ENCODE measurements around the gene MUC5B.
A peak's percentile ranks its signal among the peaks of the same experiment; 100 is the strongest.

The MUC5B gene

DNA sequence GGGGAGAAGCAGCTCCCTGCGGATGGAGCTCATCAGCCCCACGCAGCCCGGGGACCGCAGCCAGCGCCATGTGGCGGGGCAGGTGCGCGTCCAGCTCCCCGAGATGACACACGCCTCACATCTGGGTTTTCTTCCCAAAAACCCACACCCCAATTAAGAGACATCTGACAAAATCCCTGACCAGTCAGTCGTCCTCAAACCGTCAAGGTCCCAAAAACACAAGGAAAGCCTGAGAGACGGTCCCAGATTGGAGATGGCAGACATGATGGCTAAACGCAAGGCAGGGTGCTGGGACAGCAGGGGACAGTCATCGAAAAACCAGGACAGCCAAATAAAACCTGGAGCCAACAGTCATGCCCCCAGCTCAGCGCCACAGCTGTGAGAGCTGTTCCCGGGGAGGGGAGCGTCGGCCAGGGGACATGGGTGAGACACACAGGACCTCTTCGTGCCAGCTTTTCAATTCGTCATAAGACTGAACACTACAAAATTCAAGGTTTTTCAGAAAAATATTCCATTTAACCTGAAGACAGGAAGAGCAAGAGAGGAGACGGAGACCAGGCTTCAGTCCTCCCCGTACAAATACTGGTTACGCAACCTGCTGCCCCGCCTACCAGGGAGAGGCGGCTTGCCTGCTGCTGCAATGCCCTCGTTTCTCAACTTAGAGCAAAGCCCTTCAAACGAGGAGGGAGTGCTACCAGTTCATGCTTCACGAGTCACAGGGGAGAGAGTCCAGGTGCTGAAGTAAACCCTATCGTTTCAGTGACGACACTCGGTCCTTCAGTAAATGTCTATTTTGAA lies 76.0 kb downstream of the MUC5B start:
- DNase-seq: peak; percentile 53 to 95 (median 81)
- intact Hi-C loops (cut with DNase I): no loop called here

DNA sequence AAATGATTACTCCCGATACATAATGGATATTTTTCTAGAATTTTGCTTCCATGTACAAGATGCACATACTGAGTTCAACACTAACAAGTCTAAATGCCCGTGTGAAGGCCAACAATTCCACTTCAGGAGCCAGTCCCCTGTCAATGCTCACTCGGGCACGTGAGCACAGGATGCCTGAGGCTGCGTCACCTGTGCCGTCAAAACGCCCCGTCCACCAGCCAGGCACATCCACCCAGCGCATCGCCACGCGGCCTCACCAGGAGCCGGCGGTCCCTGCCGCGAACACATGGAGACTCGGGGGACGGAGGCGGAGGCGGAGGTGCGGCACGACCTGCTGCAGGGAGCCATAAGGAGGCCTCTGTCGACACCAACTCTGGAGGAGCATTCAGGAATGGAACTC lies 76.8 kb downstream of the MUC5B start:
- DNase-seq: peak in 11 of 42 donors; percentile 15 to 56 (median 39)
- intact Hi-C loops (cut with DNase I): loop anchor here (10.0 kb wide), 1 partner anchor 215 kb away; no protein-coding TSS in a partner anchor

- intact Hi-C loops (cut with DNase I): loop anchor here (10.0 kb wide), 1 partner anchor 215 kb away; no protein-coding TSS in a partner anchor
- DNase-seq: peak in 6 of 42 donors; percentile 16 to 43 (median 30)
Measured at GRCh38 chr11:1300121-1300520, 77.3 kb downstream of the MUC5B start.

DNA sequence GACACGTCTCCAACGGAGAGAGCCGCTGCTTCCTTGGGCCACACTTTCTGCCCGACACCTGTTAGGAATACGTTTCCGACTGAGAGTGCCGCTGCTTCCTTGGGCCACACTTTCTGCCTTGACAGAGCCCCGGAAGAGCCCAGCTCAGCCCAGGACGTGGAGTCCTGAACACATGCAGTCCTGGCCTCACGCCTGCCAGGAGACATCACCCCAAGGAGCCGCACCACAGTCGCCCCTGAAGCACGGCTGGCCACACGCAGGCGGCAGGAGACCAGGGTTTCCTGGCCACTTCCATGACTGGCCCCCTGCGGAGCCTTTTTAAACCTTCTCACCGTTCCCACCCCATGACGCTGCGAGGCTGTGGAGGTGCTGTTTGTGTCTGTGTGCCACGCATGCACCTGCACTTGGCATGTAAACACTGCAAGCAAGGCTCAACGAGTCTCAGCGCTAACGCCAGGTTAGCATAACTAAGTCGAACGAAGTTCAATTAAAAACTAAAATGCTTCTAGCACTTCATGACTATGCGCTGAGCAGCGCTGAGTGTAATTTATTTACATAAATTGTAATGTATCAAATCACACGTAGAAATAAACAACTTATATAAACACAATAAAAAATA lies 77.8 kb downstream of the MUC5B start:
- intact Hi-C loops (cut with DNase I): loop anchor here (10.0 kb wide), 1 partner anchor 214 kb away; no protein-coding TSS in a partner anchor
- peak in 4 of 42 donors; percentile 11 to 41 (median 36) for DNase-seq

DNA sequence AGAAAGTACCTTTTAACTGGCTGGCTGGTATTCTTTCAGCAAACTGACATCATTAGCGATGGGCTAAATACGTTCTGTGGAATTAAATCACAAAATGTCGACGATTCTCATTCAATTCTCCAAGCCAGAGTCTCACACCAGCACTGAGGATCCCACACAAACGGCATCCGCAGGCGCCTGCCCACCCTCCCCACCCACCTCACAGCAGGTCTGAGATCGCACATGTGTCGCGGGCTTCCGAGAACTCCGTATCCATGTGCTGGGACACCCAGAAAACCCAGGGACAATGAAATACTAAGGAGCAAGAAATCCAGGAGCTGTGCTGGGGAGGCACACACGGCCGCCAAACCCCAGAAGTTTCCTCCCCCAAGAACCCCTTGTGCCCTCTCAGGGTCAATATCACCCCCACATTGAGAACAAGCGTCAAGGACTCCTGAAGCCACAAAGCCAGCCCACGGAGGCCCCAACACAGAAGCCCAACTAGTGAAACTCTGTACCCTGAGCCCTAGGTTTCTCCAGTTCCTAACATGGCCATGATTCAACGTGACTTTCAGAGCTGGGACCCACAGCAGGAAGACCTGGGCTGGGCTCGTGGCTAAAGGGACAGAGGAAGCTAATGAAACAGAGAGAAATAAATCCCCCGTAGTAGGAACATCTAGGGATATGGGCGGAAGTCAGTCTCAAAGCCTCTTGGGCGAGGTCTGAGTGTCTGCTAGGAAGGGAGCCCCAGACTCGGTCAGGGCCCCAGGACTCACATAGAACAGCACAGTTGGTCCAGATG lies 78.5 kb downstream of the MUC5B start:
- intact Hi-C loops (cut with DNase I): loop anchor here (10.0 kb wide), 1 partner anchor 213 kb away; no protein-coding TSS in a partner anchor
- peak in 3 of 42 donors; percentile 12 to 41 (median 35) for DNase-seq

DNA sequence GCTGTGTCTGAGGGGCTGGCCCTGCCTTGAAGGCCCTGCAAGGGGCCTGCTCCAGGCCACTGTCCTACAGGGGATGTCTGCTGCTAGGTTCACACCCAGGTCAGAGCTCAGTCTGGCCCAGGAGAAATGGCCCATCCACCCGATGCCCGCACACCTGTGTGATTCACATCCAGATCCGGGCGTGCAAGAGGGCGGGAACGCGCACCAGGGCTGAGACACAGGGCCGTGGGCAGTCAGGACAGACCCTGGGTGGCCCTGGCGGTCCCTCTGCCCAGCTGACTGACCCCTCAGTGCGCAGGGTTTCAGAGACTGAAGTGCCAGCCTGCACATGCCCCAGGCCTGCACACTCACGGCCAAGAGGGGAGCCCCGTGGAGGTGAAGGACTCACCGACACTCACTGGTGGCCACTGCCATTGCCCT lies 79.2 kb downstream of the MUC5B start:
- intact Hi-C loops (cut with DNase I): loop anchor here (10.0 kb wide), 1 partner anchor 213 kb away; no protein-coding TSS in a partner anchor

GRCh38 chr11:1302461-1303125 lies 79.7 kb downstream of the MUC5B start:
- intact Hi-C loops (cut with DNase I): loop anchor here (10.0 kb wide), 1 partner anchor 212 kb away; no protein-coding TSS in a partner anchor
- DNase-seq: peak in 3 of 42 donors; percentile 14 to 39 (median 36)

More for the DNA sequence above, 79.2 kb downstream of the MUC5B start:
- DNase-seq: peak in 3 of 42 donors; percentile 16 to 40 (median 34)

DNA sequence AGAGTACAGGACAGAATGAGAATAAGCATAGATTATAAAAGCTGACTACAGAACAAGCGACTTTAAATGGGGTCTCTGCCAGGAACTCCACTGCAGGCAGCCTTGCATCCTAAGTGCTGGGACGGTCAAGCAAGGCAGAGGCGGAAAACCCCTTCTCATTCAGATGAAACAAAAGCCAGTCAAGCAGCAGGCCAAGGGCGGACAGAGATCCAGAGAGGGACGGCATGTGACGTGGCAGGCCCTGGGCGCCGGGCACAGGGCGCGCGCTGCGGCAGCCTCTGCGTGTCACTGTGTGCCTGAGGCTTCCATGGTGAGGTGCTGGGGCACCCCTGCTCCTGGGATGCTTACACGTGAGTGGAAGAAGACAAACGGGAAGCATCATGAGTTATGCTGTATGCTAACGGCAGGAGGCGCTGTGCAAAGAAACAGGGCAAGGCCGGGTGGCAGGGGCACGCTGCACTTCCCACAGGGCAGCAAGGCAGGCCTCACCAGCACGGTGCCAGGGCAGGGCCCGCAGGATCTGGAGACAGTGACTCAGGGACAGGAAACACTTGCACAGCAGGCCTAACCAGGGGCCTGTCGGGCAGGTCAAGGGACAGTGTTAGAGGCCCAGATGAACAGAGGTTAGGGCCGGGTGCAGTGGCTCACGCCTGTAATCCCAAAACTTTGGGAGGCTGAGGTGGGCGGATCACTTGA lies 80.4 kb downstream of the MUC5B start:
- DNase-seq: peak in 25 of 42 donors; percentile 37 to 71 (median 49)
- intact Hi-C loops (cut with DNase I): loop anchor here (10.0 kb wide), 1 partner anchor 212 kb away; no protein-coding TSS in a partner anchor

- peak in 6 of 42 donors; percentile 25 to 59 (median 46) for DNase-seq
- intact Hi-C loops (cut with DNase I): loop anchor here (10.0 kb wide), 1 partner anchor 211 kb away; no protein-coding TSS in a partner anchor
Measured at GRCh38 chr11:1303973-1304372, 81.1 kb downstream of the MUC5B start.

GRCh38 chr11:1304380-1304779 lies 81.5 kb downstream of the MUC5B start:
- peak in 5 of 42 donors; percentile 20 to 57 (median 49) for DNase-seq
- intact Hi-C loops (cut with DNase I): loop anchor here (10.0 kb wide), 1 partner anchor 210 kb away; no protein-coding TSS in a partner anchor

DNA sequence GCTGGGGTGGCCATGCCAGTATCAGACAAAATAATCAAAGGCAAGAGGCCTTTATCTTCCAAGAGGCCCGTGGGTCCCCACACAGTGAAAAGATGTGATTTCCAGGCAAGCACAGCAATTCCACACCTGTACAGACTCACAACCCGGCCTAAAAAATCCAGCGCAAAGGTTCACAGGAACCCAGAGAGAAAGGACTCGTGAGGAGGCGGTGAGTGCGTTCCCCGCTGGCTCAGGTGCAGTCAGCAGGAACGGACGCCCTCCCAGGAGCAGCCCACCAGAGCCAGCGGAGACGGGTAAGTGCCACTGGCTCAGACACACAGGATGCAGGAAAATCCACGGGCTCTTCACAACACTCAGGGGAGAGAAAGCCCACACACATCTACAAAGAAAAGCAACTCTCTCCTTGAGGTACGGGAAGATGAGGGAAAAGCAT lies 82.2 kb downstream of the MUC5B start:
- intact Hi-C loops (cut with DNase I): loop anchor here (10.0 kb wide), 1 partner anchor 210 kb away; no protein-coding TSS in a partner anchor
- peak in 2 of 42 donors; percentile 14 to 55 for DNase-seq

- intact Hi-C loops (cut with DNase I): loop anchor here (10.0 kb wide), 1 partner anchor 209 kb away; no protein-coding TSS in a partner anchor
- no peak for DNase-seq
Measured at GRCh38 chr11:1305501-1306056, 82.7 kb downstream of the MUC5B start.

DNA sequence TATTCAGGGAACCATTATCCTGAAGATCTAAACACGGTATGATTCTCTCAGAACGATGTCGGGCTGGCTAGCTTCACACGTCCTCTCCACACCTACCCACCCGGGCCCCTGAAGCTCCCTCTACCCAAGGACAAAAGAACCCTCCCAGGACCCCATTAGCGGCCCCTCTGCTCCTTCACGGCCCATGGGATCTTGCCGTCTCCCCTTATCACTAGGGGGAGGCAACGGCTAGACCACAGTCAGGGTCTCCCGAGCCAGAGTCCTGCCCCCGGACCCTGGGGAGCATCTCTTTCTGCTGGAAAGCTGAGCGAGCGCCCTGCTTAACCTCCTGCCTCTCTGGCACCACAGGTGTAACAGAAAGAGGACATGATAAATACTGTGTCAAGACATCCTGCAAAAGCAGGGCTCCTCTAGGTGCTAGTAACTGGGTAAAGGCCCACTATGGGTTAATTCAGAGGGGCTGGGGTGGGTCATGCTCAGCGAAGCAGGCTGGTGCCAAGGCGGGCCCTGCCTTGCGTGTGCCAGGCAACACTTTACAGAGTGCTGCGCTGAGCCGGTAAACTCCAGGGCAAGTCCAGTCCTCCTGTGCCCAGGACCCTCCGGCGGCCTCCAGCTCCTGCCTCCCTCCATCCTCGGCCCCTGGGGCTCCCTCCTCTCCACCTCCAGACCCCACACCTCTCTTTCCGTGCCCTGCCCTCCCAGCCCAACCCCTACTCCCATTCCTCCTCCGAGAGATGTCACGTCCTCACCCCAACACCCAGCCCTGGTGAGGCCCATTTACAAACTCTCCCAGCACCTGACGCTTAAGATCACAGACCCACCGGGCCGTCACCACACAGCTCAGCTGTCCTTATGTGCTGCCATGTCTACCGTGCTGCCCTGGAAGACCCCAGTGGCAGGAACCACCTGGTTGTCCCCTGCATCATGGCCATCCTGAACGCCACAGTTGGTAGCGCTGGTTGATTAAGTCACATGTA lies 83.6 kb downstream of the MUC5B start:
- intact Hi-C loops (cut with DNase I): loop anchor here (10.0 kb wide), 1 partner anchor 208 kb away; no protein-coding TSS in a partner anchor
- peak in 1 of 42 donors; percentile 14 for DNase-seq

- DNase-seq: peak in 1 of 42 donors; percentile 39
- intact Hi-C loops (cut with DNase I): loop anchor here (10.0 kb wide), 1 partner anchor 207 kb away; no protein-coding TSS in a partner anchor
Measured at GRCh38 chr11:1307163-1307870, 84.5 kb downstream of the MUC5B start.
